ENCODE results near the gene DHX58.

DHX58 gene

DNA sequence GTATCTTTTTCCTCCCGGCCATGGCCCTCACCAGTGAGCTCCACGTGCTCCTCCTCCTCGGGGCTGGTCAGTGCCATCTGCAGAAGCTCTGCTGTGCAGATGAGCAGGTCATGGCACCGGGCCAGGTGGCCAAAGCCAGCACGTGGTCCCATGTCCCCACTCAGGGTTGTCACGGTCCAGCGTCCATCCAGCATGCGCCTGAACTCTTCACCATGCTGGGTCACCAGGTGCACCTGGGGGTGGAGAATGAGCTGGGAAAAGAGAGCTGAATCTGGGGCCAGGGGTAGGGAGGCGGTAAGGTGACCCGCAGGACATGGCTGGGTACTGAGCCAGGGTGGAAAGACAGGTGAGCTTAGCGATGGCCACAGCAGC lies 1.3 kb downstream of the DHX58 start:
- TF ChIP-seq, protein P1, sequence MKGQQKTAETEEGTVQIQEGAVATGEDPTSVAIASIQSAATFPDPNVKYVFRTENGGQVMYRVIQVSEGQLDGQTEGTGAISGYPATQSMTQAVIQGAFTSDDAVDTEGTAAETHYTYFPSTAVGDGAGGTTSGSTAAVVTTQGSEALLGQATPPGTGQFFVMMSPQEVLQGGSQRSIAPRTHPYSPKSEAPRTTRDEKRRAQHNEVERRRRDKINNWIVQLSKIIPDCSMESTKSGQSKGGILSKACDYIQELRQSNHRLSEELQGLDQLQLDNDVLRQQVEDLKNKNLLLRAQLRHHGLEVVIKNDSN (IDR thresholded peaks at IDR 0.05) = peak; percentile 20; the same call in 1 of the 2 replicates
- TF ChIP-seq TEAD4 (IDR thresholded peaks at IDR 0.05) = no peak
- peak; percentile 49; the same call in 1 of the 2 replicates for TF ChIP-seq NFIC (IDR thresholded peaks at IDR 0.05)
- TF ChIP-seq, protein P2, sequence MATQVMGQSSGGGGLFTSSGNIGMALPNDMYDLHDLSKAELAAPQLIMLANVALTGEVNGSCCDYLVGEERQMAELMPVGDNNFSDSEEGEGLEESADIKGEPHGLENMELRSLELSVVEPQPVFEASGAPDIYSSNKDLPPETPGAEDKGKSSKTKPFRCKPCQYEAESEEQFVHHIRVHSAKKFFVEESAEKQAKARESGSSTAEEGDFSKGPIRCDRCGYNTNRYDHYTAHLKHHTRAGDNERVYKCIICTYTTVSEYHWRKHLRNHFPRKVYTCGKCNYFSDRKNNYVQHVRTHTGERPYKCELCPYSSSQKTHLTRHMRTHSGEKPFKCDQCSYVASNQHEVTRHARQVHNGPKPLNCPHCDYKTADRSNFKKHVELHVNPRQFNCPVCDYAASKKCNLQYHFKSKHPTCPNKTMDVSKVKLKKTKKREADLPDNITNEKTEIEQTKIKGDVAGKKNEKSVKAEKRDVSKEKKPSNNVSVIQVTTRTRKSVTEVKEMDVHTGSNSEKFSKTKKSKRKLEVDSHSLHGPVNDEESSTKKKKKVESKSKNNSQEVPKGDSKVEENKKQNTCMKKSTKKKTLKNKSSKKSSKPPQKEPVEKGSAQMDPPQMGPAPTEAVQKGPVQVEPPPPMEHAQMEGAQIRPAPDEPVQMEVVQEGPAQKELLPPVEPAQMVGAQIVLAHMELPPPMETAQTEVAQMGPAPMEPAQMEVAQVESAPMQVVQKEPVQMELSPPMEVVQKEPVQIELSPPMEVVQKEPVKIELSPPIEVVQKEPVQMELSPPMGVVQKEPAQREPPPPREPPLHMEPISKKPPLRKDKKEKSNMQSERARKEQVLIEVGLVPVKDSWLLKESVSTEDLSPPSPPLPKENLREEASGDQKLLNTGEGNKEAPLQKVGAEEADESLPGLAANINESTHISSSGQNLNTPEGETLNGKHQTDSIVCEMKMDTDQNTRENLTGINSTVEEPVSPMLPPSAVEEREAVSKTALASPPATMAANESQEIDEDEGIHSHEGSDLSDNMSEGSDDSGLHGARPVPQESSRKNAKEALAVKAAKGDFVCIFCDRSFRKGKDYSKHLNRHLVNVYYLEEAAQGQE (IDR thresholded peaks at IDR 0.05; ENCODE audit: low read depth) = peak; percentile 47; the same call in 1 of the 2 replicates
- no peak for TF ChIP-seq EP300 (IDR thresholded peaks at IDR 0.05; ENCODE audit: borderline replicate concordance)

DNA sequence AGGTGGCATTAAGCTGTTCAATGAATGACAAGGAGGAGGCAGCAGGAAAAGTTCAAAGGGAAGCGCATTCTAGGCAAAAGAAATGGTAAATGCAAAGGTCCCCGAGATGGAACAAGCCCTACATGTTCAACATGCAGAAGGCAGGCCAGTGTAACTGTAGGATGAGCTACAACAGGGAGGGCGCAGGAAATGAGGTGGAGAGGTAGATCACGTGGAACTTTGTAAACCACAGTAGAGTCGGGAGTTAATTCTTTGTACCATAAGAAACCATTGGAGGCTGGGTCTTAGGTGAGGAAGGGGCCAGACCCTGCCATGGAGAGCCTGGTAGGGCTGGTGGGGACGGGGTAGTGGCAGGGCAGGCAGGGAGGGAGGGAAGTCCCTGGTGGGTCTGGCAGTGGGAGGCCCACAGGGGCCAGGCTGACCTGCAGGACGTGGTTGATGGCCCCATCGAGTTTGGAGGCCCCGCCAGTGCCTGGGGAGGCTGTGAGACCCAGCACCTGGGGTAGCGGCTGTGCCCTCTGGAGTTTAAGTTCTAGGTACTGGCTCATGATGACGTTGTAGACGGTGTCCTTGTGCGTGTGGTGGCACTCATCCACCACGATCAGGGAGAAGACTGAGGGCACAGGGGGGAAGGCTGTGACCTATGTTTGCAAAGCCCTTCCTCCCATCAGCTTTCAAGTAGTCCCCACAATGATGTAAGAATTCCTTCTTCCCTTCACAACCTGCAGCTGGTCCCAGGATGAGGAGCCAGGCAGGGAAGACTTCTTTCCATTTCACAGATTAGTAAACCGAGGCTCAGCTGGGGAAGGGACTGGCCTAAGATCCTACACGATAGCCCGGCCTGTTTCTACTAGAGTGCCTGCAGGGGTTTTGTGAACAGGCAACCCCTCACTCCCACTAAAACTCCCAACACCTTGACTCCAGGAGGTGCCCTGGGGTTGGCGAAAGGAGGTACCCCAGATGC lies 1.9 kb downstream of the DHX58 start:
- TF ChIP-seq NFIC (IDR thresholded peaks at IDR 0.05) (no peak), ZBTB7A (IDR thresholded peaks at IDR 0.05; ENCODE audit: low read depth) (no peak), TAF1 (IDR thresholded peaks at IDR 0.05; ENCODE audit: low read depth) (no peak), TCF12 (IDR thresholded peaks at IDR 0.05; ENCODE audit: low read depth) (no peak), EGR1 (IDR thresholded peaks at IDR 0.05) (no peak), YY1 (IDR thresholded peaks at IDR 0.05; ENCODE audit: low read depth) (no peak), CEBPB (IDR thresholded peaks at IDR 0.05) (no peak), RAD21 (IDR thresholded peaks at IDR 0.05; ENCODE audit: low read depth) (no peak), EP300 (IDR thresholded peaks at IDR 0.05; ENCODE audit: borderline replicate concordance) (no peak), FOXM1 (IDR thresholded peaks at IDR 0.05; ENCODE audit: borderline replicate concordance, low read depth) (no peak), CREB1 (IDR thresholded peaks at IDR 0.05; ENCODE audit: low read depth) (no peak)
- TF ChIP-seq, protein P1 (IDR thresholded peaks at IDR 0.05) = no peak
- TF ChIP-seq, protein P2 (IDR thresholded peaks at IDR 0.05; ENCODE audit: low read depth) = no peak
- TF ChIP-seq, protein P3, sequence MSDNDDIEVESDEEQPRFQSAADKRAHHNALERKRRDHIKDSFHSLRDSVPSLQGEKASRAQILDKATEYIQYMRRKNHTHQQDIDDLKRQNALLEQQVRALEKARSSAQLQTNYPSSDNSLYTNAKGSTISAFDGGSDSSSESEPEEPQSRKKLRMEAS (IDR thresholded peaks at IDR 0.05) = no peak

DNA sequence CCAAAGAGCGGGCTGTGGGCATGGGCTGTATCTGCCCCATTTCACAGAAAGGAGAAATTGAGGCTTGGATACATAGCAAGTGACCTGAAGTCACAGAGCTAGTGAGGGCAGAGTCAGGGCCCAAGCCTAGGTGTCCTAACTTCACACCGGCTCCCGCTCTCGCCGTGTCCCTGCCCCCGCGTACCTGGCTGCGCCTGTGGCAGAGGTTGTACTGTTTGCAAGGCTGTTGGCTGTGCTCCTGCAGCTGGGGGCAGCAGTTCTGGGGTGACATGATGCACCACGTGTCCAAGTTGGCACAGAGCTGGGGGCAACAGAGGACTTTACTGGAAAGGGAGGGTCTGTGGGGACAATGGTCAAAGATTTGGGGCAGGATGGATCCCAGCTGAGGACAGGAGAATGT lies 3.4 kb downstream of the DHX58 start:
- TF ChIP-seq, protein P3 (IDR thresholded peaks at IDR 0.05) = no peak
- TF ChIP-seq, protein P2 (IDR thresholded peaks at IDR 0.05; ENCODE audit: low read depth) = no peak
- TF ChIP-seq FOXM1 (IDR thresholded peaks at IDR 0.05; ENCODE audit: borderline replicate concordance, low read depth) (no peak), TAF1 (IDR thresholded peaks at IDR 0.05; ENCODE audit: low read depth) (no peak), RAD21 (IDR thresholded peaks at IDR 0.05; ENCODE audit: low read depth) (no peak)

DNA sequence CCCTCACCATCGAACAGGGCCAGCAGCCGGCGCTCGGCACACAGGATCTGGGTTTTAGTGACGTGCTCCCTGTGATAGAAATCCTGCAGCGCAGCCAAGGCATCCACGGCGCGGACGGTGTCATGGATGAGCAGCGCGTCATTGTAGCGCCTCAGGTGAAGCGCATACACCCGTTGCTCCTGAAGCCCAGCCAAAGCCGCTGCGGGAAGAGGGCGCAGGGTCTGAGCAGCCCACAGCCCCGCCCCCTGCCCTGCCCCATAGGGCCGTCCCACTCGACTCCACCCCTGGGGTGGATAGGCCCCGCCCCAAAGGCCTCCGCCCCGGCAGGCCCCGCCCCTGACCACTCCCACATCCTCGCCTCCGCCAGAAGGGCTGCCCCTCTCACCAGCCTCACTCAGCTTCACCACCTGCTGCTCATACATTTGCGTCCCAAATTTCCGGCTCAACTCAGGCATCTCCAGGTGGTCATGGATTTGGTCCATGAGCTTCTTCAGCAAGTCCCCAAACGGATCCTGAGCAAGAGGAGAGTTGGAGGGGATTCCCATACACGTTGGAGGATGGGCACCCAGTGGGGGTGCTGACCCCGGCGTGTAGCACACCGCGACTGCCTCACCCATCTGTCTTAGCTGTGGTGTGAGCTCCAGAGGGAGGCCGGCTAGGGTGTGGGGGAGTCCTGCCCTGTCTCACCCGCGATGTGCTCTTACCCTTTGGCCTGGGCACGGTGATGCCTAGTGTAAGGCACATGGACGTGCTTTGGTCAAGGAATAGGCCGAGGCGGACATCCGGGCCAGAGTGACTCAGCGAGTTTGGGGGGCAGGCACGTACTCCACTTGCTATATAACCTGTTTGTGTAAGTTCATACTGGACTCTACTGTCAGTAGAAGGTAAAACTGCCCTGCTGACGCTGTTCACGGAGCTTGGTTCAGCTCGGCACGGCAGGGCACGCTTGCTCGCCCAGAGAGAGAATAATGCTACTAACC lies 4.6 kb downstream of the DHX58 start:
- TF ChIP-seq TEAD4 (IDR thresholded peaks at IDR 0.05) (no peak), CREB1 (IDR thresholded peaks at IDR 0.05; ENCODE audit: low read depth) (no peak), ZBTB7A (IDR thresholded peaks at IDR 0.05; ENCODE audit: low read depth) (peak; percentile 59; the same call in 1 of the 2 replicates), NFIC (IDR thresholded peaks at IDR 0.05) (peak; percentile 19; the same call in 1 of the 2 replicates)
- TF ChIP-seq, protein P2 (IDR thresholded peaks at IDR 0.05; ENCODE audit: low read depth) = no peak
